Stimulated activated CD4-positive, alpha-beta T cell treated with anti-CD3 and anti-CD28 coated beads, Interleukin-2, amount 100 ng/mL, for 4 hours (primary cell): ENCODE results near the gene HCFC1.
A peak's percentile ranks its signal among the peaks of the same experiment; 100 is the strongest.

Source experiments
- DNase-seq: peaks from one replicate; pipeline ENCODE4 v3.0.0-alpha.2; 2020; ENCODE audit warnings: low read depth

HCFC1 gene

GRCh38 chrX:153938226-153938786, 33.3 kb downstream of the HCFC1 start:
- no peak for DNase-seq

- DNase-seq: no peak
Measured at GRCh38 chrX:153937056-153937455, 34.6 kb downstream of the HCFC1 start.

GRCh38 chrX:153935326-153935851, 36.2 kb downstream of the HCFC1 start:
- DNase-seq: no peak

GRCh38 chrX:153934762-153935325, 36.8 kb downstream of the HCFC1 start, which contains the start of gene NAA10:
Gene NAA10, minus strand, starts transcription at chrX:153935037. Its CDS starts 133 bp downstream, at chrX:153934904.
- DNase-seq: peak; percentile 55

GRCh38 chrX:153934148-153934761, 37.4 kb downstream of the HCFC1 start:
- no peak for DNase-seq

- no peak for DNase-seq
Measured at GRCh38 chrX:153933748-153934147, 37.9 kb downstream of the HCFC1 start.

GRCh38 chrX:153932220-153932915, 39.2 kb downstream of the HCFC1 start:
- DNase-seq: no peak

GRCh38 chrX:153931748-153932147, 39.9 kb downstream of the HCFC1 start:
- no peak for DNase-seq

GRCh38 chrX:153931151-153931550, 40.5 kb downstream of the HCFC1 start:
- DNase-seq: no peak

GRCh38 chrX:153930011-153930910, 41.4 kb downstream of the HCFC1 start:
- no peak for DNase-seq

GRCh38 chrX:153929576-153929975, 42.0 kb downstream of the HCFC1 start:
- DNase-seq: no peak

- no peak for DNase-seq
Measured at GRCh38 chrX:153928846-153929245, 42.8 kb downstream of the HCFC1 start.

GRCh38 chrX:153927922-153928760, 43.5 kb downstream of the HCFC1 start:
- peak; percentile 86 for DNase-seq

GRCh38 chrX:153927672-153927921, 44.0 kb downstream of the HCFC1 start:
- no peak for DNase-seq

GRCh38 chrX:153926858-153927671, 44.6 kb downstream of the HCFC1 start:
- peak; percentile 62 for DNase-seq

GRCh38 chrX:153926552-153926857, 45.1 kb downstream of the HCFC1 start:
- no peak for DNase-seq

- peak; percentile 19 for DNase-seq
Measured at GRCh38 chrX:153925739-153926551, 45.7 kb downstream of the HCFC1 start, which contains the start of gene ARHGAP4. Gene ARHGAP4, minus strand, starts transcription at chrX:153926264. Its CDS starts 62 bp downstream, at chrX:153926202.

- no peak for DNase-seq
Measured at GRCh38 chrX:153925387-153925738, 46.3 kb downstream of the HCFC1 start.

- DNase-seq: no peak
Measured at GRCh38 chrX:153924149-153924861, 47.3 kb downstream of the HCFC1 start.
